HL-60 (cell line): ENCODE results near the gene TRIM23.

Source experiments
- GABPA ChIP-seq: IDR thresholded peaks from 2 replicates; pipeline ENCODE4 v1.6.1; 2012; ENCODE audit warnings: low read depth
- POLR2AphosphoS5 ChIP-seq: IDR thresholded peaks from 2 replicates; pipeline ENCODE4 v1.6.1; 2012; ENCODE audit warnings: low read depth
- TF ChIP-seq, protein P1 (sequence below): IDR thresholded peaks from one replicate; pipeline ENCODE4 v1.5.1; 2011; ENCODE audit warnings: low read length, control low read depth, inconsistent platforms; ENCODE audit not compliant: insufficient read depth

DNA sequence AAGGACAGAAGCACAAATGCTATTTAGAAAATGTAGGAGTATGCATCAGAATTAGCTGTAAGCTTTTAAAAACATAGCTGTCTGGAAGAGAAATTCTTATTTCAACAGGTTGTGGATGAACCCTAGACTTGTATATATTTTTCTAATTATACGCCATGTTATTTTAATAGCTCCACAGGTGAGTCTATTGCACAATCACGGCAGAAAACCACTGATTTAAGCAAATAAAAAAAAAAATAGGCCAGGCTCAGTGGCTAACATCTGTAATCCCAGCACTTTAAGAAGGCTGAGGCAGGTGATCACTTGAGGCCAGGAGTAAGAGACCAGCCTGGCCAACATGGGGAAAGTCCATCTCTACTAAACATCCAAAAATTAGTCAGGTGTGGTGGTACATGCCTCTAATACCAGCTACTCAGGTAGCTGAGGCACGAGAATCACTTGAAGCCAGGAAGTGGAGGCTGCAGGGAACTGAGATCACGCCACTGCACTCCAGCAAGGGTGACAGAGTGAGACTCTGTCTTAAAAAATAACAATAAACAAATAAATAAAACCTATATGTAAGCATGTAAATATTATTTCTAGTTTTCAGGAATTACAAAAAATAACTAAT, 11.7 kb downstream of the TRIM23 start:
- TF ChIP-seq, protein P1, sequence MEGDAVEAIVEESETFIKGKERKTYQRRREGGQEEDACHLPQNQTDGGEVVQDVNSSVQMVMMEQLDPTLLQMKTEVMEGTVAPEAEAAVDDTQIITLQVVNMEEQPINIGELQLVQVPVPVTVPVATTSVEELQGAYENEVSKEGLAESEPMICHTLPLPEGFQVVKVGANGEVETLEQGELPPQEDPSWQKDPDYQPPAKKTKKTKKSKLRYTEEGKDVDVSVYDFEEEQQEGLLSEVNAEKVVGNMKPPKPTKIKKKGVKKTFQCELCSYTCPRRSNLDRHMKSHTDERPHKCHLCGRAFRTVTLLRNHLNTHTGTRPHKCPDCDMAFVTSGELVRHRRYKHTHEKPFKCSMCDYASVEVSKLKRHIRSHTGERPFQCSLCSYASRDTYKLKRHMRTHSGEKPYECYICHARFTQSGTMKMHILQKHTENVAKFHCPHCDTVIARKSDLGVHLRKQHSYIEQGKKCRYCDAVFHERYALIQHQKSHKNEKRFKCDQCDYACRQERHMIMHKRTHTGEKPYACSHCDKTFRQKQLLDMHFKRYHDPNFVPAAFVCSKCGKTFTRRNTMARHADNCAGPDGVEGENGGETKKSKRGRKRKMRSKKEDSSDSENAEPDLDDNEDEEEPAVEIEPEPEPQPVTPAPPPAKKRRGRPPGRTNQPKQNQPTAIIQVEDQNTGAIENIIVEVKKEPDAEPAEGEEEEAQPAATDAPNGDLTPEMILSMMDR: no peak
- TF ChIP-seq POLR2AphosphoS5 (no peak), GABPA (no peak)
